Astrocyte (in vitro differentiated cells and primary cell): ENCODE measurements around the gene RCC2. TPM values are rescaled to one million over a fixed set of nuclear protein-coding genes. Genes with fewer than 3 reads are reported as not detected.

Source experiments
- DNase-seq: peaks from one replicate; pipeline ENCODE4 v3.0.0-alpha.2; 2010; ENCODE audit warnings: low read depth
- FAIRE-seq: peaks from 2 replicates; lab custom pipeline; 2011; peaks lifted over from hg19 to GRCh38; lab: Jason Lieb, UNC
- H2AFZ ChIP-seq: 2 replicates; pipeline ENCODE4 v1.6.0; 2012; ENCODE audit warnings: low read depth, low read length, inconsistent platforms
- H3K27ac ChIP-seq: 2 replicates; pipeline ENCODE4 v1.5.1; 2011; ENCODE audit warnings: low read depth, low read length, inconsistent platforms
- H3K27me3 ChIP-seq: 2 replicates; pipeline ENCODE4 v1.6.0; 2011; ENCODE audit warnings: low read length, inconsistent platforms; ENCODE audit not compliant: insufficient read depth
- H3K36me3 ChIP-seq: 2 replicates; pipeline ENCODE4 v1.5.1; 2011; ENCODE audit warnings: low read length, inconsistent platforms; ENCODE audit not compliant: insufficient read depth
- H3K4me1 ChIP-seq: 2 replicates; pipeline ENCODE4 v1.5.1; 2011; ENCODE audit warnings: low read length, inconsistent platforms; ENCODE audit not compliant: insufficient read depth
- H3K4me2 ChIP-seq: 2 replicates; pipeline ENCODE4 v1.6.0; 2012; ENCODE audit warnings: low read length, inconsistent platforms
- H3K4me3 ChIP-seq: 2 replicates; pipeline ENCODE4 v1.5.1; 2011; ENCODE audit warnings: low read depth, mild to moderate bottlenecking, low read length, inconsistent platforms; ENCODE audit not compliant: insufficient read depth
- H3K79me2 ChIP-seq: 2 replicates; pipeline ENCODE4 v1.6.0; 2012; ENCODE audit warnings: mild to moderate bottlenecking, low read length, inconsistent platforms; ENCODE audit not compliant: insufficient read depth
- H3K9ac ChIP-seq: 2 replicates; pipeline ENCODE4 v1.6.0; 2012; ENCODE audit warnings: mild to moderate bottlenecking, low read length, inconsistent platforms
- H3K9me3 ChIP-seq: 2 replicates; pipeline ENCODE4 v1.5.1; 2012; ENCODE audit warnings: low read depth, mild to moderate bottlenecking, low read length, inconsistent platforms; ENCODE audit not compliant: insufficient read depth
- H4K20me1 ChIP-seq: 2 replicates; pipeline ENCODE4 v1.6.0; 2012; ENCODE audit warnings: low read length, inconsistent platforms; ENCODE audit not compliant: insufficient read depth
- H3K27ac Mint-ChIP-seq: one replicate; pipeline ENCODE4 v1.8.0; 2021; ENCODE audit warnings: mild to moderate bottlenecking, mixed read lengths; ENCODE audit not compliant: unreplicated experiment
- H3K27me3 Mint-ChIP-seq: one replicate; pipeline ENCODE4 v1.8.0; 2021; ENCODE audit warnings: low read depth, mixed read lengths; ENCODE audit not compliant: unreplicated experiment
- H3K36me3 Mint-ChIP-seq: one replicate; pipeline ENCODE4 v1.8.0; 2021; ENCODE audit warnings: low read depth, mixed read lengths; ENCODE audit not compliant: unreplicated experiment
- H3K4me1 Mint-ChIP-seq: one replicate; pipeline ENCODE4 v1.8.0; 2021; ENCODE audit warnings: low read depth, mixed read lengths; ENCODE audit not compliant: unreplicated experiment
- H3K4me3 Mint-ChIP-seq: one replicate; pipeline ENCODE4 v1.8.0; 2021; ENCODE audit warnings: mild to moderate bottlenecking, moderate library complexity, mixed read lengths; ENCODE audit not compliant: unreplicated experiment
- H3K9me3 Mint-ChIP-seq: one replicate; pipeline ENCODE4 v1.8.0; 2021; ENCODE audit warnings: mild to moderate bottlenecking, mixed read lengths; ENCODE audit not compliant: unreplicated experiment
- EZH2 ChIP-seq: IDR thresholded peaks from 2 replicates; pipeline ENCODE4 v1.6.1; 2012; ENCODE audit warnings: mild to moderate bottlenecking, low read length, inconsistent platforms; ENCODE audit not compliant: insufficient read depth
- total RNA-seq: library from RNA; stranded (reverse); gene quantifications from 2 replicates; pipeline ENCODE4 v1.2.1, GENCODE V29; 2021
- TF ChIP-seq, protein P1 (sequence below): IDR thresholded peaks from 2 replicates; pipeline ENCODE4 v1.5.1; 2011; ENCODE audit warnings: low read depth, mild to moderate bottlenecking, inconsistent platforms, low read length, moderate library complexity; ENCODE audit not compliant: insufficient read depth

The RCC2 gene
- total RNA-seq, 1 donor from 2014 or later, result 103 TPM

DNA sequence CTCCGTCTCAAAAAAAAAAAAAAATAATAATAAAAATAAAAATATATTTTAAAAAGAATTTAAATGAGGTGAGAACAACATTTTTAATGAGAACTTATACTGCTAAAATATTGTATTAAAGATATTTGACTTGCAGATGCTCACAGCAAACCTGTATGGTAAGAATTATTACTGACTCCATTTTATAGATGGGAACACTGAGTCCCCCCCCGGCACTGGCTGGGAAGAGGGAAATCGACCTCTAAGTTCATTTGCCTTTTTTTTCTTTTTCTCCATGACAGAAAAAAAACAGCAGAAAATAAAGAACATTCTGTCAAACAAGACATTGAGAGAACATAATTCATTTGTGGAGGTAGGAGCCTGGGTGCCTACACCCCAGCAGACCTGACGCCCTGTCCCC, 80.9 kb downstream of the RCC2 start:
- H4K20me1 ChIP-seq, result no peaks in the 10 kb centered on the region
- no peak overlapping the region for H2AFZ ChIP-seq
- H3K4me1 ChIP-seq, result no peaks in the 10 kb centered on the region
- H3K4me3 ChIP-seq, result no peak overlapping the region
- Mint-ChIP-seq H3K9me3 (no peaks in the 10 kb centered on the region), H3K27me3 (peaks cover 17% of the 10 kb centered on the region), H3K4me1 (no peaks in the 10 kb centered on the region), H3K27ac (no peak overlapping the region), H3K36me3 (no peaks in the 10 kb centered on the region), H3K4me3 (no peak overlapping the region)
- H3K79me2 ChIP-seq, result no peaks in the 10 kb centered on the region
- no peak for TF ChIP-seq EZH2
- TF ChIP-seq, protein P1, sequence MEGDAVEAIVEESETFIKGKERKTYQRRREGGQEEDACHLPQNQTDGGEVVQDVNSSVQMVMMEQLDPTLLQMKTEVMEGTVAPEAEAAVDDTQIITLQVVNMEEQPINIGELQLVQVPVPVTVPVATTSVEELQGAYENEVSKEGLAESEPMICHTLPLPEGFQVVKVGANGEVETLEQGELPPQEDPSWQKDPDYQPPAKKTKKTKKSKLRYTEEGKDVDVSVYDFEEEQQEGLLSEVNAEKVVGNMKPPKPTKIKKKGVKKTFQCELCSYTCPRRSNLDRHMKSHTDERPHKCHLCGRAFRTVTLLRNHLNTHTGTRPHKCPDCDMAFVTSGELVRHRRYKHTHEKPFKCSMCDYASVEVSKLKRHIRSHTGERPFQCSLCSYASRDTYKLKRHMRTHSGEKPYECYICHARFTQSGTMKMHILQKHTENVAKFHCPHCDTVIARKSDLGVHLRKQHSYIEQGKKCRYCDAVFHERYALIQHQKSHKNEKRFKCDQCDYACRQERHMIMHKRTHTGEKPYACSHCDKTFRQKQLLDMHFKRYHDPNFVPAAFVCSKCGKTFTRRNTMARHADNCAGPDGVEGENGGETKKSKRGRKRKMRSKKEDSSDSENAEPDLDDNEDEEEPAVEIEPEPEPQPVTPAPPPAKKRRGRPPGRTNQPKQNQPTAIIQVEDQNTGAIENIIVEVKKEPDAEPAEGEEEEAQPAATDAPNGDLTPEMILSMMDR, result no peak
- FAIRE-seq (no peak), DNase-seq (no peak)
- no peaks in the 10 kb centered on the region for H3K9me3 ChIP-seq
- H3K4me2 ChIP-seq, result no peak overlapping the region
- H3K9ac ChIP-seq, result no peak overlapping the region
- no peaks in the 10 kb centered on the region for H3K36me3 ChIP-seq
- peaks cover 2% of the 10 kb centered on the region for H3K27me3 ChIP-seq
- no peak overlapping the region for H3K27ac ChIP-seq

Other genes starting within 250 kb of the RCC2 start
- not detected in 2 replicates for gene PADI1, start 234.5 kb downstream of the RCC2 start, total RNA-seq
- 0.09 TPM in 1 of 2 replicates, not detected in the other for gene PADI3, start 190.6 kb downstream of the RCC2 start, total RNA-seq
- gene PADI4, start 131.5 kb downstream of the RCC2 start, total RNA-seq, result not detected in 2 replicates
- not detected in 2 replicates for gene PADI6, start 67.5 kb downstream of the RCC2 start, total RNA-seq
- gene ARHGEF10L, start 100.0 kb upstream of the RCC2 start, total RNA-seq, result 14.2 and 15.7 TPM in 2 replicates